GM19372 (cell line): ENCODE results near the gene JAK2.
"Not testable (repeated sequence)": the region's sequence is repeated elsewhere in the genome, so short reads cannot be mapped to it uniquely, and the experiment has no call there.

Experiments used
- ATAC-seq: cut with Tn5 transposase; IDR thresholded peaks from one replicate; pipeline ENCODE4 v1.9.1; 2021; ENCODE audit warnings: mild to moderate bottlenecking, low read depth, moderate library complexity; ENCODE audit not compliant: unreplicated experiment

The JAK2 gene

DNA sequence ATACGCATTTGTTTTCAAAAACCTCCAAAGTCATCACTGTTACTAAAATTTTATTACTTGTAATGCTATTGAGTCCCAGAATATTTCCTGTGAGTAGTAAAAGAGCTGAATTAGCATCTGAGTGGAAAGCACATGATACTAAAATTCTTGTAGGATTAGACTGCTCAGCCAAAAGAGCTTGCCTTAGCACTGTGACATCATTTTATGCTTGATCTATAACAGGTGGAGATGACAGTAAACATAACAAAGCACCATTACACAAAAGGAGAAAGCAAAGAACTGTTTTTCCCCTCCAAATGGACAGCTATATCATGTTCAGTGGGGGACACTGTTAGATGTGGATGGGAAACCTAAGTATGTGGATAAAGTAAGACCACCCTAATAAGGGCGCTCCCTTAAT lies 5.8 kb upstream of the JAK2 start:
- no peak for ATAC-seq

- ATAC-seq: no peak
Observed at GRCh38 chr9:4980086-4980727, 4.9 kb upstream of the JAK2 start.

- ATAC-seq: no peak
Observed at GRCh38 chr9:4982721-4983482, 2.2 kb upstream of the JAK2 start.

DNA sequence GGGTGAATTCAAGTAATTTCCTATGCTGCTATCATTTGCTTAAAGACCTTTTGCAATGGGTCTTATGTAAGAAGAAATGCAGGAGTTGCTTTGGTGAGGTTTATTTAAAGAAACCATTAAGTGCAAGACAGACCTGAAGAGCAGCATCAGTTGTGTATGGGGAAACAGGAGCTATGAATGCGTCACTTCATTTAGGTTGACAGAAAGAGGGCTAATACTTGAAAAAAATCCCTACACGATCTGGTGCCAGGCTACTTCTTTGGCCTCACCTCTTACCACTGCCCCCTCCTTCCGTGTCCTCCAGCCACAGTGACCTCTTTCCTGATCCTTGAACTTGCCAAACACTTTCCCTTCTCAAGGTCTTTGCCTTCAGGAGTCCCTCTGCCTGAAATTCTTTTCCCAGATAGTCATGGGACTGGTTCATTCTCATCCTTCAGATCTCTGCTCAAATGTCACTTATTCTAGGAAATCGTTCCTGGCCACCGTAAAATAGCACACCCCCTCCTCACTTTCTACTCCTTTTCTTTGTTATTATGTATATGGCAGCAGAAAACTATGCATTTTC lies 1.4 kb upstream of the JAK2 start:
- ATAC-seq: no peak

DNA sequence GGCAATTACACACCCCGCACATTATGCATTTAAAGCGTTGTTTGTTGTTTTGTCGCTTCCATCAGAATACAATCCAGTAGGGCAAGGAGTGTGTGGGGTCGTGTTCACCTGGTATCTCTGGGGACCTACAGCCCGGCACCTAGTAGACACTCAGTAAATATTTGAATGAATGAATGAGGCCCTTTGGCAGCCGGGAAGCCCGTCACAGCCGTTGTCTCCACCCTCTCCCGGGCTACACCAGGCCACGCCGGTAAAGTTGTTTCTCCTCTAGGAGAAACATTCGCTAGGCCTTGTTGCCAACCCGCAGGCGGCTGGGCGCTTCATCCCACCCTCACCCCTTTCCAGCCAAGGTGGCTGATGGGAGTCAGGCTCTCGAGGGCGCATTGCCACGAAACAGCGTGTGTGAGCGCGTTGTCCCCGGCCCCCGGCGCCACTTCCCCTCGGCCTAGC lies 876 bp upstream of the JAK2 start:
- peak; percentile 11 for ATAC-seq

DNA sequence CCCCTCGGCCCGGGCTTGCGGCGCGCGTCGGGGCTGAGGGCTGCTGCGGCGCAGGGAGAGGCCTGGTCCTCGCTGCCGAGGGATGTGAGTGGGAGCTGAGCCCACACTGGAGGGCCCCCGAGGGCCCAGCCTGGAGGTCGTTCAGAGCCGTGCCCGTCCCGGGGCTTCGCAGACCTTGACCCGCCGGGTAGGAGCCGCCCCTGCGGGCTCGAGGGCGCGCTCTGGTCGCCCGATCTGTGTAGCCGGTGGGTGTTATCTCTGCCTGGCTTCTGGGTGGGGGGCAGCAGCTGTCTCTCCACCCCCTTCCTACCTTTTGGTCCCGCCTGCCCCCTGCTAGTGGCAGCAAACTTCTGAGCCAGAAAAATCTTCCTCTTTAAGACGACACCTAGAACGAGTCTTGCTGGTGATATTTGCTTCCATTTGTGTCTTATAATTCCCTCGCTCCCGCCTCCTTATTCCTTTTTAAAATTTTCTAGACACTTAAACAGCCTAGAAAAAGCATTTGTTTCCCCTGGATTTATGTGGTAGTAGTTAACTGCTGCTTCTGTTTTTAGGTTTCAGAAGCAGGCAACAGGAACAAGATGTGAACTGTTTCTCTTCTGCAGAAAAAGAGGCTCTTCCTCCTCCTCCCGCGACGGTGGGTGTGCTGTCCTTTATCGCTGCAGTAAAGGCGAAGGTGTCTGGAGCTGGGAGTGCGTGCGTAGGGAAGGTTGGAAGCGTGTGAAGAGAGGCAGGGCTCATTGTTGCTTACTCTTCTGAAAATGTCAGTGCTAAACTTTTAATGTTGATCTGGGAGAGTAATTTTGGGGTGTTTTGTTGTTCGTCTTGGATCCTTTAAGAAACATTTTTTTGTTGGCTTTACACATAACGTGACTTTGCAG lies 554 bp downstream of the JAK2 start:
- no peak for ATAC-seq

DNA sequence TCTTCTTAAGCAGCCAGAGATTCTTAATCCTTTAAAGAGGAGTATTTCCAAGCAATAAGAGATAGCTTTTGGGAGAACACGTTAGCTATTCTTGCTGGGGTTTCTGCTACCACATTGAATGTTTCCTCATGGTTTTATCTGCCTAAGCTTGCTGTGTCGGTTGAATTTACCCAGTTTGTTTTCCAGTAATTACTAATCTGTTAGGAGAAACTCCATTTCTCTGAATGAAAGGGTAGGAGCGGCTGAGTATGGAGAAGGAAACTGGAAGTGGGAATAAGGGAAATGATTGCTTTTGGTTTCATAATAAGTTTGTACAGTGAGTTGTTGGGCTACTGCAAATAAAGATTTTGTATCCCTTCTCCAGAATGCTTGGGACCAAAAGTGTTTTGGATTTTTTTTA lies 1.2 kb downstream of the JAK2 start:
- ATAC-seq: no peak

- no peak for ATAC-seq
Observed at GRCh38 chr9:4986783-4987182, 1.7 kb downstream of the JAK2 start.

- no peak for ATAC-seq
Observed at GRCh38 chr9:4987961-4988421, 2.9 kb downstream of the JAK2 start.

DNA sequence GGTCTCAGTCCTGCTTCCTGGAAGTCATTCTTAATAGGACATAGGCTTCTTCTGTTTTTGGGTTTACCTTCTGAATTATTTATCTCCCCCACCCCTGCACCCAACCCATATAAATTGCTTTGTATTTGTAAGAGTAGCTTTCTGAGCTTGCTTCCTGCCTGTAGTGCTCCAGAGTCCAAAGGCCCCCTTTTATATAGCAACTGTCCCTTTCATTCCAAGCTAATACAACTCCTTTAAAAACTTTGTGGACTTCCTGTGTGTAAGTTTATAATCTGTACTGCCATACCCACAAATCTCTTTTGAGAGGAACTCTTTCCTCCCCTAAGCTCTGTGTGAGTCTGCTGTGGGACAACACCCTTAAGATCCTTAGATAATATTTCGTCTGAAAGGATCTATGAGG lies 7.8 kb downstream of the JAK2 start:
- ATAC-seq: no peak

DNA sequence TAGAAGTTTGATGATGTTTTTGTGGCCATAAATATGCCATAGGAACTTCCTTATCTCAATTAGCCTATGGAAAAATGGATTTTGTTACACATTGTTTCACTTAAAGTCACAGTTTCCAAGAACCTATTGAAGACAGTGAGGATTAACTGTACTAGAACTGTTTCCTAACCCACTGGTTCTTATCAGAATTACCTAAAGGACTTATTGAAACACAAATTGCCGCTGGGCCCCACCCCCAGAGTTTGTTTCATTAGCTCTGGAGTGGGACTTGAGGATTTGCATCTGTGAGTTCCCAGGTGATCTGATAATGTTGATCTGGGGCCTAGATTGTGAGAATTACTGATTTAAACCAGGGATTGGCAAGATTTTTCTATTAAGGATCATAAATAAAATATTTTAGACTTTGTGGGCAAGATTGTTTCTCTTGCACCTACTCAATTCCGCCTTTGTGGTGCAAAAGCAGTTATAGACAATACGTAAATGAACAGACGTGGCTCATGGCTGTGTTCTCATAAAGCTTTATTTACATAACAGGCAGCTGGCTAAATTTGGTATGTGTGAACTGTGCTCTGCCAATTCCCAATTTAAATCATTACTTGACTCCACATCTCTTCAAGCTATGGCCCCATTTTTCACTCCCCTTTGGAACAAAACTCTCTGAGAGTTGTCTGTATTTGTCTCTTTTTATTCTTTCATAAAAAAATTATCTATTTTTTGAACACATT lies 9.3 kb downstream of the JAK2 start:
- ATAC-seq: no peak

GRCh38 chr9:4997196-4997595 lies 12.1 kb downstream of the JAK2 start:
- no peak for ATAC-seq

DNA sequence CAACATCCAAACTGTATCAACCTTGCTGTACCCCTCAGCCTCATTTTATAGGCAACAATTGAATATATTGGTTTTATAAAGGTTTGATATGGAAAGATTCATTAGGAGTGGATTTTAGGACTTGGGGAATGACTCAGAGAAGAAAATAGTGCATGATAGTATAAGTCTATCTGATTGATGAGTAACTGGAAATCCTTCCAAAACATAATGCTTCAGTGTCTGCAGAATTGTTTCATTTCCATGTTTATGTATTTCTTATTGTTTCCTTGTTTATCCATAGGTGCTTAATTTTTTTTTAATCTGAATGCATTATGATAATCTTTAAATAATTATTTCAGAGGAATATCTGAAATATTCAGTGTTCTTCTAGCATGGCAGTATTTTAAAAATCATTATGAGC lies 12.6 kb downstream of the JAK2 start:
- ATAC-seq: no peak

- no peak for ATAC-seq
Observed at GRCh38 chr9:5002811-5003210, 17.7 kb downstream of the JAK2 start.

DNA sequence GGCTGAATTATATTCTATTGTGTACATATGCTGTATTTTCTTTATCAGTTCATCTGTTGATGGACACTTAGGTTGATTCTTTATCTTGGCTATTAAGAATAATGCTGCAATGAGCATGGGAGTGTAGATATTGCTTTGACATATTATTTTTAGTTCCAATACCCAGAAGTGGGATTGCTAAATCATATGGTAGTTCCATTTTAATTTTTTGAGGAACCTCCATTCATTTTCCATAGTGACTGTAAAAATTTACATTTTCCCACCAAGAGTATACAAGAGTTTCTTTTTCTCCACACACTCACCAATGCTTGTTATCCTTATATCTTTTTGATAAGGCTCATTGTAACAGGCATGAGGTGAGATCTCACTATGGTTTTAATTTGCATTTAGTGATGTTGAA lies 19.4 kb downstream of the JAK2 start:
- ATAC-seq: no peak

DNA sequence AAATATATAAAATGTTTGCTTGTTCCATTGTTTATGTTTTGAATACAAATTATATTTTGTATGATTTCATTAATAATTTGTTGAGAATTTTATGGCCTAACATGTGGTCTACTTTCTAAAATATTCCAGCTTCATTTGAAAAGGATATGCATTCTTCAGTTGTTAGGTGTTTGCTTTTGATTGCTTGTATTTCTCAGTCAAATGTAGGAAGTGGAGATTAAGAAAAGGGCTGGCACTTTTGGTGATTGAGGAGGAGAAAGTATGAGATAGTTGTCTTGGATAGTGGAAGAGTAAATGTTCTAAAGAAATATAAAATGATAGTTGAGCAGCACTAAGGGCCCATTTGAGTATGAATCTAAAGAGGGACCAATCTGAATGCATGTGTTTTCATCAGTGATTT lies 23.1 kb downstream of the JAK2 start:
- ATAC-seq: no peak

DNA sequence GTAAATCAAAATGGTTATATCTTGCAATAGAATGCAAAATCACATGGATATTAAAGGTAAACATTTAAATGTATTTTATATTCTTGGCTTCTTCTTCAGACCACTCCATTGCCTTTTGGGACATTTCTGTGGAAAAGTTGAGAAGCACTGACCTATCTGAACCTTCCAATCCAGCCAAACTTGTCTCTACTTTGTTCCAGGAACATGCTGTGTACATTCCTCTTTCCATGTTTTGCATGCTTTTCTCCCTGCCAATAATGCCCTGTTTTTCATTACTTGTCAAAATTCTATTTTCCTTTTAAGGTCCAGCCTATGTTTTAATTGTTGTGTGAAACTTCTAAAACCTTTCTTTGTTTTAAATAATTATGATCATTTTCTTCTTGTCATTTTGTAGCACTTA lies 28.3 kb downstream of the JAK2 start:
- ATAC-seq: no peak

DNA sequence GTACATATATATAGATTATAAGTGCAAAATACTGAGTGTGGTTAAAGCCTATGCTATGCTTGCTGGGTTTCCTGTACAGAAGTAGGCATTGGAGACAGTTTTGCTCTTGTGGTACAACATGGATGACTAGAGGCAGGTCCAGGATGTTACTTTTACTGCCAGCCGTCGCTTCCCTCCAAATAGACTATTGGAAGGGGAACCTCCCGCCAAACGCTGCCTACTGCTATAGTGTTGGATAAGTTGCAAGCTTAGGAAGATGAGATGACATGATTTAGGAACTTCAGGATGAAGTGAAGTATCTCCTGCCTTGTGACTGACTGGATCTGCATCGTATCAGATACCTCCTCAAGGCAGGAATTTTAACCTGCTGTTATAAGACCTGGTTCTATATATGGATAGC lies 30.9 kb downstream of the JAK2 start:
- no peak for ATAC-seq

- no peak for ATAC-seq
Observed at GRCh38 chr9:5025416-5025815, 40.3 kb downstream of the JAK2 start.

DNA sequence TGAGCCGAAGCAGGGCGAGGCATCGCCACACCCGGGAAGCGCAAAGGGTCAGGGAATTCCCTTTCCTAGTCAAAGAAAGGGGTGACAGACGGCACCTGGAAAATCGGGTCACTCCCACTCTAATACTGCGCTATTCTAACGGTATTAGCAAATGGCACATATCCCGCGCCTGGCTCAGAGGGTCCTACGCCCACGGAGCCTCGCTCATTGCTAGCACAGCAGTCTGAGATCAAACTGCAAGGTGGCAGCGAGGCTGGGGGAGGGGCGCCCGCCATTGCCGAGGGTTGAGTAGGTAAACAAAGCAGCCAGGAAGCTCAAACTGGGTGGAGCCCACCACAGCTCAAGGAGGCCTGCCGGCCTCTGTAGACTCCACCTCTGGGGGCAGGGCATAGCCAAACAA lies 46.9 kb downstream of the JAK2 start:
- not testable (repeated sequence) for ATAC-seq
